ENCODE measurements around the gene RFC1. TPM values are rescaled to one million over a fixed set of nuclear protein-coding genes. Genes with fewer than 3 reads are reported as not detected.

Gene RFC1
- total and polyA plus RNA-seq, 9 of the 15 experiments (the other 6 are each of a cell fraction or from before 2014, with no cell fraction given), result 16.8 to 85.6 (median 45.2) TPM

DNA sequence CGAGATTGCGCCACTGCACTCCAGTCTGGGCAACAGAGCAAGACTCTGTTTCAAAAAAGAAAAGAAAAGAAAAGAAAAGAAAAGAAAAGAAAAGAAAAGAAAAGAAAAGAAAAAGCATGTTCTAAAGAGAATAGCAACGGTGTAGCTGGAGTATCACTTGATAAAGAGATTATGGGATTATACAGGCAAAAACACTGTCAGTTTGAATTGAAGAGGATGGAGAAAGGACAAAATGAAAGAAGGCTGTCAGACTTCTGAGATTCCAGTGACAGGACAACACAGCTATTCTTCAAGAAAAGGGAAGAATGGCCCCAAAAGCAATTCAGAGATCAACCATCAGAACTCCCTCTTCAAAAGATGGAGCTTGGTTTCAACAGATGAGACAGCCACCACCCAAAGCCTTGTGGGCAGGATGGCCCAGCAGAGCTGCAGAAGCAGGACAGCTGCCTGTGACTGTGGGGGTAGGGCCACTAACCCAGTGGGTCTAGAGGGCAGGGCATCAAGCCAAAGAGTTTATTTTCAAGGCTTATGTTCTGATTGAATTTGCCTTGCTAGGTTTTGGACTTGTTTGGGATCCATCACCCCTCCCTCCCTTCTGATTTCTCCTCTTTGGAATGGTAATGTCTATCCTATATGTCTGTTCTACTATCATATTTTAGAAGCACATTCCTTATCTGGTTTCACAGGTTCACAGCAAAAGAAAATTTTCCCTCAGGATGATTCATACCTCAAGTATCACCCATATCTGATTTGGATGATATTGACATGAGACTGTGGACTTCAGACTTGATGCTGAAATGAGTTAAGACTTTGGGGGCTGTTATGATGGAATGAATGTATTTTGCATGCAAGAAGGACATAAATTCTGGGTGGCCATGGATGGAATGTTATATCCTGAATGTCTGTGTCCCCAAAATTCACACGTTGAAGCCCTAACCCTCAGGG, 17.5 kb downstream of the RFC1 start:
- no TSS peak for BruUV-seq (replicated peaks)
- H3K9ac ChIP-seq (ENCODE audit: insufficient read depth in 1 of 2, low read depth in 2 of 2, low read length in 2 of 2), result no peak overlapping the region
- H3K9me1 ChIP-seq (ENCODE audit: control insufficient read depth, insufficient read depth, low read length), result no peaks in the 10 kb centered on the region
- H3K27me3 ChIP-seq (ENCODE audit: control insufficient read depth in 2 of 2, insufficient read depth in 2 of 2, low read length in 2 of 2), result no peaks in the 10 kb centered on the region
- no peak for FAIRE-seq
- H3K4me1 ChIP-seq (replicated peaks in 1 of 2; ENCODE audit: control insufficient read depth in 2 of 2, insufficient read depth in 2 of 2, low read length in 2 of 2), result peaks cover 0 to 9% of the 10 kb centered on the region in 2 experiments
- intact Hi-C loops (cut with micrococcal nuclease), result no loop called here
- in situ Hi-C loops (cut with MboI), result no loop called here
- H3K4me2 ChIP-seq (ENCODE audit: insufficient read depth, low read length), result no peak overlapping the region
- H3K79me2 ChIP-seq (ENCODE audit: control insufficient read depth, insufficient read depth, low read length), result peaks cover 58% of the 10 kb centered on the region
- H3K27ac ChIP-seq (ENCODE audit: extremely low read depth, low read depth, low read length), result no peak overlapping the region
- WGBS (ENCODE audit: insufficient coverage, low coverage, missing lambda C conversion rate), result 49% methylated on average over 4 of the region's 4 CpGs
- H3K36me3 ChIP-seq (ENCODE audit: control insufficient read depth, insufficient read depth, low read length), result peaks cover 41% of the 10 kb centered on the region
- peak; percentile 73 for ATAC-seq
- no peaks in the 10 kb centered on the region; the same call in 1 of the 2 replicates for H4K20me1 ChIP-seq (replicated peaks; ENCODE audit: control insufficient read depth, insufficient read depth, low read length)
- CTCF ChIA-PET (ENCODE audit: low intra/inter-chr PET ratio), result no interaction called here
- H3K9me3 ChIP-seq (replicated peaks; ENCODE audit: control insufficient read depth, insufficient read depth, low read depth, low read length), result no peaks in the 10 kb centered on the region
- POLR2A ChIA-PET, result interaction anchor here (1.5 to 2.0 kb wide), 2 partner anchors 9 to 16 kb away, joined by 4 to 6 read pairs; no protein-coding TSS in a partner anchor
- H2AFZ ChIP-seq (ENCODE audit: low read depth, low read length), result no peak overlapping the region
- DNase-seq (ENCODE audit: extremely low read depth in 1 of 4, low spot score in 3 of 4), result peak in 3 of 4 experiments; percentile 16 to 23 (median 19)
- no peak overlapping the region for H3K4me3 ChIP-seq
- peak; percentile 71 for TF ChIP-seq DPF2 (IDR thresholded peaks at IDR 0.05)
- TF ChIP-seq SMARCA4 (IDR thresholded peaks at IDR 0.05), result peak; percentile 60; the same call in 1 of the 2 replicates
- TF ChIP-seq, protein P1, sequence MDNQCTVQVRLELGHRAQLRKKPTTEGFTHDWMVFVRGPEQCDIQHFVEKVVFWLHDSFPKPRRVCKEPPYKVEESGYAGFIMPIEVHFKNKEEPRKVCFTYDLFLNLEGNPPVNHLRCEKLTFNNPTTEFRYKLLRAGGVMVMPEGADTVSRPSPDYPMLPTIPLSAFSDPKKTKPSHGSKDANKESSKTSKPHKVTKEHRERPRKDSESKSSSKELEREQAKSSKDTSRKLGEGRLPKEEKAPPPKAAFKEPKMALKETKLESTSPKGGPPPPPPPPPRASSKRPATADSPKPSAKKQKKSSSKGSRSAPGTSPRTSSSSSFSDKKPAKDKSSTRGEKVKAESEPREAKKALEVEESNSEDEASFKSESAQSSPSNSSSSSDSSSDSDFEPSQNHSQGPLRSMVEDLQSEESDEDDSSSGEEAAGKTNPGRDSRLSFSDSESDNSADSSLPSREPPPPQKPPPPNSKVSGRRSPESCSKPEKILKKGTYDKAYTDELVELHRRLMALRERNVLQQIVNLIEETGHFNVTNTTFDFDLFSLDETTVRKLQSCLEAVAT (IDR thresholded peaks at IDR 0.05), result no peak
- TF ChIP-seq ELF2 (CRISPR knock-in tag; IDR thresholded peaks at IDR 0.05), result no peak
- peak; percentile 71; the same call in 1 of the 2 replicates for TF ChIP-seq JUND (IDR thresholded peaks at IDR 0.05; ENCODE audit: borderline replicate concordance, low read depth, low read length)
- peak; percentile 59; the same call in 2 of the 3 replicates for TF ChIP-seq JUND (tag; IDR thresholded peaks at IDR 0.05; ENCODE audit: borderline replicate concordance, low read depth, low read length)
- no peak for TF ChIP-seq MEF2A (IDR thresholded peaks at IDR 0.05; ENCODE audit: control insufficient read depth, low read depth, low read length)
- peak; percentile 79 for TF ChIP-seq ARID1B (IDR thresholded peaks at IDR 0.05)
- 0 out of 2 replicates have a peak, but pooled peaks have one; percentile 33 for TF ChIP-seq TAL1 (IDR thresholded peaks at IDR 0.05)
- TF ChIP-seq ZNF263 (CRISPR knock-in tag; IDR thresholded peaks at IDR 0.05; ENCODE audit: borderline replicate concordance), result no peak
- TF ChIP-seq NFRKB (IDR thresholded peaks at IDR 0.05; ENCODE audit: low read depth), result no peak
- TF ChIP-seq MECOM (CRISPR knock-in tag; IDR thresholded peaks at IDR 0.05), result 0 out of 2 replicates have a peak, but pooled peaks have one; percentile 26
- no peak for TF ChIP-seq CEBPZ (IDR thresholded peaks at IDR 0.05; ENCODE audit: borderline replicate concordance, low read depth, low read length)
- TF ChIP-seq HDGF (IDR thresholded peaks at IDR 0.05), result no peak
- no peak for TF ChIP-seq HDAC1 (IDR thresholded peaks at IDR 0.05)
- peak; percentile 35; the same call in 1 of the 2 replicates for TF ChIP-seq TEAD4 (IDR thresholded peaks at IDR 0.05; ENCODE audit: low read length)
- TF ChIP-seq TEAD4 (CRISPR knock-in tag; IDR thresholded peaks at IDR 0.05; ENCODE audit: borderline replicate concordance), result no peak
- peak; percentile 74; the same call in 1 of the 2 replicates for TF ChIP-seq SMARCE1 (IDR thresholded peaks at IDR 0.05)
- TF ChIP-seq CBFA2T3 (IDR thresholded peaks at IDR 0.05), result peak; percentile 60
